ENCODE results near the gene MOK. TPM values are rescaled to one million over a fixed set of nuclear protein-coding genes. Genes with fewer than 3 reads are reported as not detected.

MOK gene
- total and polyA plus RNA-seq, 2 of the 4 experiments (the other 2 are of a cell fraction): 16.8 to 48.5 TPM

DNA sequence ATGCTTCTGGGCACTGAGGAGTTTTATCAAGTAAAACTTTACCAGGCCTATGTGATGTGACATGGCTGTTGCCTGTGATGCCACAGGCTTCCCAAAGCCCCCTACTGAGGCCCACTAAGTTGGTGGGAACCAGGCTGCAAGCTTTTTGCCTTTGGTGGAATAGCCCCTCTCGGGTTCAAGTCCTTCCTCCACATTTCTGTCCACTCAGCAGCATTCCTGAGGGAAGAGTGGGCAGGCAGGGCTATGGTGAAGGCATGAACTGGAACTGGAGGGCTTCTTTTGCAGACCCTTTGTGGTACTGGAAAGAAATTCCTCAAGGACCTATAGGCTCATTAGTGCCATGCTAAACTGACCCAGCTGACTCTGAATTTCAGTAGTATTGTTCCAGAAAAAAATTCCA is 116.8 kb downstream of the MOK start:
- CTCF ChIA-PET: interaction anchor here (0.6 kb wide), 1 partner anchor 145 kb away, joined by 7 read pairs; no protein-coding TSS in a partner anchor
- in situ Hi-C loops (cut with MboI; ENCODE audit: low sequenced_read_pairs) (no loop called here), intact Hi-C loops (cut with micrococcal nuclease) (no loop called here), dilution Hi-C loops (cut with HindIII; ENCODE audit: low sequenced_read_pairs, unreplicated experiment) (no loop called here)
- Histone ChIP-seq H2AK5ac (ENCODE audit: low read depth, low read length) (0 out of 2 replicates have a peak overlapping the region, but pooled peaks have one; percentile 6), H4K91ac (ENCODE audit: insufficient read depth, low read depth, low read length) (no peak overlapping the region), H2BK5ac (ENCODE audit: low read depth, low read length, poor library complexity, severe bottlenecking) (no peak overlapping the region), H3K14ac (replicated peaks; ENCODE audit: low read depth, low read length) (no peak overlapping the region), H3K27me3 (ENCODE audit: control insufficient read depth, insufficient read depth, low read length) (no peaks in the 10 kb centered on the region), H3K56ac (ENCODE audit: extremely low read depth, insufficient read depth, low read length) (no peak overlapping the region), H3K18ac (ENCODE audit: low read depth, low read length) (no peak overlapping the region), H2BK15ac (ENCODE audit: low read depth, low read length) (no peak overlapping the region), H3K23ac (ENCODE audit: low read depth, low read length) (no peak overlapping the region), H2AFZ (replicated peaks; ENCODE audit: low read length, poor library complexity) (no peak overlapping the region), H3K9me1 (ENCODE audit: insufficient read depth, low read length) (peaks cover 28% of the 10 kb centered on the region), H3K4me2 (ENCODE audit: low read depth, low read length) (no peak overlapping the region), H2BK120ac (ENCODE audit: low read depth, low read length) (no peak overlapping the region), H4K20me1 (ENCODE audit: insufficient read depth, low read length) (peaks cover 60% of the 10 kb centered on the region), H3K27ac (ENCODE audit: insufficient read depth, low read length) (no peak overlapping the region), H2BK20ac (ENCODE audit: low read depth, low read length) (no peak overlapping the region), H4K5ac (ENCODE audit: low read depth, low read length) (no peak overlapping the region), H3K9me3 (ENCODE audit: control insufficient read depth, insufficient read depth, low read length) (no peaks in the 10 kb centered on the region), H3K4me1 (ENCODE audit: control insufficient read depth, insufficient read depth, low read length) (peaks cover 13% of the 10 kb centered on the region), H4K8ac (ENCODE audit: low read depth in 2 of 2, low read length in 2 of 2) (no peak overlapping the region), H3K36me3 (ENCODE audit: control insufficient read depth, insufficient read depth, low read length) (no peaks in the 10 kb centered on the region), H3K4ac (ENCODE audit: low read depth, low read length) (no peak overlapping the region), H3K4me3 (ENCODE audit: insufficient read depth, low read depth, low read length) (no peak overlapping the region), H3K79me1 (ENCODE audit: low read depth in 1 of 2, low read length in 2 of 2) (peaks cover 46 to 76% of the 10 kb centered on the region in 2 experiments), H2AK9ac (replicated peaks; ENCODE audit: low read depth, low read length, poor library complexity) (peak overlapping the region; percentile 31), H3K9ac (ENCODE audit: low read depth, low read length) (no peak overlapping the region)
- TF ChIP-seq MAFK (IDR thresholded peaks at IDR 0.05; ENCODE audit: low read depth, low read length): peak; percentile 66
- no peak for TF ChIP-seq FOS (IDR thresholded peaks at IDR 0.05; ENCODE audit: low read depth, low read length)
- TF ChIP-seq NFE2L2 (IDR thresholded peaks at IDR 0.05; ENCODE audit: low read depth, low read length): no peak
- no peak for ATAC-seq (ENCODE audit: low read depth)
- no TSS peak for BruUV-seq (replicated peaks)
- WGBS, 2 experiments (ENCODE audit: extremely low coverage in 2 of 2, insufficient read length in 1 of 2): no CpG with 5 or more reads among the region's 1 CpG
- DNase-seq: no peak
- POLR2A ChIA-PET (ENCODE audit: unreplicated experiment): no interaction called here
